HG03066 (cell line): ENCODE measurements around the gene TERT.
"Not testable (repeated sequence)": the region's sequence is repeated elsewhere in the genome, so short reads cannot be mapped to it uniquely, and the experiment has no call there.

Experiments
- ATAC-seq: cut with Tn5 transposase; IDR thresholded peaks from one replicate; pipeline ENCODE4 v1.9.1; 2021; ENCODE audit warnings: low read depth; ENCODE audit not compliant: unreplicated experiment

TERT gene

DNA sequence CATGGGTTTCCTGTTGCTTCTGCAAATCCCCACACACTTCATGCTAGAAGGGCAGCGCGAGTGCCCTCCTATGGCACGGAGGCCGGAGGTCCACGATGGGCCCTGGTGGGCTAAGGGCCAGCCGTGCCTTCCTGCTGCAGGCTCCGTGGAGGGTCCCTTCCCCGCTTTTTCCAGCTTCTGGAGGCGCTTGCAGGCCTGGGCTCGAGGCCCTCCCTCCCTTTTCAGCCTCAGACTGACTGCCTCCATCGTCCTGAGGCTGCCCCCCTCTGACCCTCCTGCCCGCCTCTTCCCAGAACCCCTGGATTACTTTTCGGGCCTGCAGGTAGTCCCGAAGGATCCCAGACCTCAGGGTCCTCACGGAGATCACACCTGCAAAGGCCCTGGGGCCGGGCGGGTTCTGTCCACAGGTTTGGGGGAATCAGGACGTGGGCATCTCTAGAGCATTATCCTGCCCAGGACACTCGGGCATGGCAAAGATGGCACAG, 3.2 kb upstream of the TERT start:
- ATAC-seq = no peak

DNA sequence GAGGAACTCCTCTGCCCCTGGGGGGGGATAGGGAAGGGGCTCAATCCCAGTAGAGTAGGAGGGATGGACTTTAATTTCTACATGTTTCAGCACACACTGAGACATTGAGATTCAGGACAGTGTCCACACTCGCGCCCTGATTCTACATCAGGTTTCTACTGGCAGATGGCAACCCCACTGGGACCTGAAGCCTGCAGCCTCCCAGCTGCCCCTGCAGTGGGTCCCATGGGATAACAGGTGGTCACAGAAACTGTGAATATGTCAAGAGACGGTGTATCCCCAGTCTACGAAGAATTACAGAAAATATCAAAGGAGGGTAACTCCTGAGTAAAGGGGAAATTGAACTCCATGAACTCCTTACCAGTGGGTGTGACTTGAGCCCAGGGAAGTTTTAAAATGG, 2.4 kb upstream of the TERT start:
- ATAC-seq = no peak

DNA sequence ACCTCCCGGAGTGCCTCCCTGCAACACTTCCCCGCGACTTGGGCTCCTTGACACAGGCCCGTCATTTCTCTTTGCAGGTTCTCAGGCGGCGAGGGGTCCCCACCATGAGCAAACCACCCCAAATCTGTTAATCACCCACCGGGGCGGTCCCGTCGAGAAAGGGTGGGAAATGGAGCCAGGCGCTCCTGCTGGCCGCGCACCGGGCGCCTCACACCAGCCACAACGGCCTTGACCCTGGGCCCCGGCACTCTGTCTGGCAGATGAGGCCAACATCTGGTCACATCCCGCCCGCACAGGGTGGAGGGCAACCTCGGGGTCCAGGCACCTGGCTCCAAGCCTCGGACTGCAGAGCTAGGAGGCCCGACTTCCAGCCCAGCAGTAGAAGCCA, 776 bp upstream of the TERT start:
- ATAC-seq = no peak

GRCh38 chr5:1294206-1294834, 548 bp downstream of the TERT start:
- no peak for ATAC-seq

DNA sequence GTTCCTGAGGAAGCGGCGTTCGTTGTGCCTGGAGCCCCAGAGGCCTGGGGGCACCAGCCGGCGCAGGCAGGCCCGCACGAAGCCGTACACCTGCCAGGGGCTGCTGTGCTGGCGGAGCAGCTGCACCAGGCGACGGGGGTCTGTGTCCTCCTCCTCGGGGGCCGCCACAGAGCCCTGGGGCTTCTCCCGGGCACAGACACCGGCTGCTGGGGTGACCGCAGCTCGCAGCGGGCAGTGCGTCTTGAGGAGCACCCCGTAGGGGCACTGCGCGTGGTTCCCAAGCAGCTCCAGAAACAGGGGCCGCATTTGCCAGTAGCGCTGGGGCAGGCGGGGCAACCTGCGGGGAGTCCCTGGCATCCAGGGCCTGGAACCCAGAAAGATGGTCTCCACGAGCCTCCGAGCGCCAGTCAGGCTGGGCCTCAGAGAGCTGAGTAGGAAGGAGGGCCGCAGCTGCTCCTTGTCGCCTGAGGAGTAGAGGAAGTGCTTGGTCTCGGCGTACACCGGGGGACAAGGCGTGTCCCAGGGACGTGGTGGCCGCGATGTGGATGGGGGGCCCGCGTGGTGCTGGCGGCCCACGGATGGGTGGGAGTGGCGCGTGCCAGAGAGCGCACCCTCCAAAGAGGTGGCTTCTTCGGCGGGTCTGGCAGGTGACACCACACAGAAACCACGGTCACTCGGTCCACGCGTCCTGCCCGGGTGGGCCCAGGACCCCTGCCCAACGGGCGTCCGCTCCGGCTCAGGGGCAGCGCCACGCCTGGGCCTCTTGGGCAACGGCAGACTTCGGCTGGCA, 1.3 kb downstream of the TERT start:
- no peak for ATAC-seq

DNA sequence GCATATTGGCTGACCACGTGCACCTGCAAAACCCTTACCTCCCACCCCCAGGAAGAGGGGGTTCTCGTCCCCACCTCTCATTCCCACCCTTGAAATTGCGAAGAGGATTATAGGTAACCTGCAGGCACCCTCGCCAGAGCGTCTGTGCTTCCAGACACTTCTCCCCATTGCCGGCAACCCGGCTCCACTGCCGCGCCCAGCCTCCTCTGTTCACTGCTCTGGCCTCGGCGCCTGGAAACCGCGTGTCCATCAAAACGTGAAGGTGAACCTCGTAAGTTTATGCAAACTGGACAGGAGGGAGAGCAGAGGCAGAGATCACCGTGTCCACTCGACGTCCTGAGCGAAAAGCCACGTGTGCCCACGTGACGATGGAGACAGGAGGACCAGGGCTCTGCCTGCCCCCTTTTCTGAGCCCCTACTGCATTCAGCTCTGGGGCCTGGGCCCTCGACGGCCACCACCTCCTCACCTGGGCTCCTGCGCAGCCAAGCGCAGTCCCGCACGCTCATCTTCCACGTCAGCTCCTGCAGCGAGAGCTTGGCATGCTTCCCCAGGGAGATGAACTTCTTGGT, 1.9 kb downstream of the TERT start:
- ATAC-seq = no peak

DNA sequence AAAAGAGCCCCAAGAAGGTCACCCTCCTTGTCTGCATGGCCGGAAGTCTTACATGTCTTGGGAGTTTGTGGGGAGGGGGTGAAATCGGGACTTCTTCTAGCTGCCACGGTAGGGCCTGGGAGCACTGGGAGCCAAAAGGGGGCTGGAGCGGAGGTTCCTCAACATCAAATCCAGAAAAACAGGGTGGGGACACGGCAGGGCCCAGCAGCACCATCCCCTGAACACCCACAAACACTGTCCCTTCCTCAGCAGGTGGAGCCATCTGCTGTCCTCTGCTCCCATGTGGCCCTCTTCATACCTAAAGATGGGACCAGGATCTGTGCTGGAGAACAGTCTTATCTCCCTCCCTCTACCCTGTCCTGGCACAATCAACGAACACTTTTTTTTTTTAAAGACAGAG, 2.7 kb downstream of the TERT start:
- no peak for ATAC-seq

DNA sequence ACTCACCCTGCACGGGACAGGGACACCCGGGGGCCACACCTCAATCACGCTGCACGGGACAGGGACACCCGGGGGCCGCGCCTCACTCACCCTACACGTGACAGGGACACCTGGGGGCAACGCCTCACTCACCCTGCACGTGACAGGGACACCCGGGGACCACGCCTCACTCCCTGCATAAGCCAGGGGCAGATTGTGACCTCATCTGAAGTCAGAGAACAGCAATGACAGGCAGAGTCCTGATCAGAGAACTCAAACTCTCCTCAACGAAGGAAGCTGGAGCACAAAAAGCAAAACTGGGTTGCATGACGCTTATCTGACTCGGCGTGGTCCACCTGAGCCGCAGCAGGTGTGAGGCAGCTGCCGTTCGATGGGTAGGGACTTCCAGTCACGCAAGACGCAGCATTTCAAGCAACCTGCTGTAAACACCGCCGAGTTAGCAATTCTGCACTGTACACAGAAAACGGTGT, 3.2 kb downstream of the TERT start:
- no peak for ATAC-seq

DNA sequence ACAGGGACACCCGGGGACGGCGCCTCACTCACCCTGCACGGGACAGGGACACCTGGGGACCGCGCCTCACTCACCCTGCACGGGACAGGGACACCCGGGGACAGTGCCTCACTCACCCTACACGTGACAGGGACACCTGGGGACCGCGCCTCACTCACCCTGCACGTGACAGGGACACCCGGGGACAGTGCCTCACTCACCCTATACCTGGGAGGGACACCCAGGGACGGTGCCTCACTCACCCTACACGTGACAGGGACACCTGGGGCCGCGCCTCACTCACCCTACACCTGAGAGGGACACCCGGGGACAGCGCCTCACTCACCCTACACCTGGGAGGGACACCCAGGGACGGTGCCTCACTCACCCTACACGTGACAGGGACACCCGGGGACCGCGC, 3.9 kb downstream of the TERT start:
- ATAC-seq = not testable (repeated sequence)

GRCh38 chr5:1289559-1289958, 5.3 kb downstream of the TERT start:
- ATAC-seq = not testable (repeated sequence)

DNA sequence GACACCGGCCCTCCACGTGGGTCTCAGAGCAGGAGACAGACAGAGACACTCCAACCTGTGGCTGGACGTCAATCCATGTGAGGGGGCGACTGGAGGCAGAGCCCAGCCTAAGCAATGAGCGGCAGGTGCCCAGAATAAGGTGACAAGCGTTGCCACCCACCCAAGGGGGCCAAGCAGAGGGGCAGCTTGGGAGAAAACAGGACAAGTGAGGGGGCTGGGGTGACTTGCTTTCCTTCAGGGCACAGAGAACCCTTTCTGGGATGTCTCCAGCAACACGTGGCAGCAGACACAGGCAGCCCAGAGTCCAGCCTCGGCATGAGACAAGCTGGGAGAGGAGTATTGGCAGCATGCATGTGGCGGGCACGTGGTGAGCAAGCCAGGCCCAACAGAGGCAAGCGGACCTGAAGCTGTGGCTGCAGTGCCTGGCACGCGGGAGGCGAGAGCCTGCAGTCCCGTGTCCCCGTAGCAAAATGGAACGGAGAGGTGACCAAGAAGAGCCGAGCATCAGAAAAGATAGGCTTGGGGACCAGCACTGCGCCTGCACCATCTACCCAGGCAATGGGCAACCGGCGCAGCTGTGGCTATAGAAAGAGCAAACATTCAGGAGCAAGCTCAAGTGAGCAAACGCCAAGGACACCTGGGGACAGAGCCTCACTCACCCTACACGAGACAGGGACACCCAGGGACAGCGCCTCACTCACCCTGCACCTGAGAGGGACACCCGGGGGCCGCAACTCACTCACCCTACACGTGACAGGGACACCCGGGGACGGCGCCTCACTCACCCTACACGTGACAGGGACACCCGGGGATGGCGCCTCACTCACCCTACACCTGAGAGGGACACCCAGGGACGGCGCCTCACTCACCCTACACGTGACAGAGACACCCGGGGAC, 6.2 kb downstream of the TERT start:
- no peak for ATAC-seq

DNA sequence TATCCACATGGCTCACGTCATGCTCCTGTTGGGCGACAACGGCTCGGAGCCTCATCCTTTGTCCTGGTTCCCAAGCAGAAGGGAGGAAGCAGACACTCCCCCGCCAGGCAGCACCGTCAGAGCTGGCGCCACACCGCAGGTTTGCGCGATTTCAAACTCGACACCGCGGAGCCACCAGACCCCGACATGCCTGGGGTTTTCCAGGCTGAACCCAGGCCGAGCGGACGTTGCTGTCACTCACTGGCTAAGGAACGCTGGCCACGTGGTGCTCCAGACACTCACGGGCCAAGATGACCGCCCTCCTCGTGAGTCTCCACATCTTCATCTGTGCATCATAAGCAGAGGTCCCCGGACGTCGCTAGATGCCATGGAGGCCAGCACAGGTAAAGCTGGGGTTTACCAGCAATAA, 9.0 kb downstream of the TERT start:
- ATAC-seq = no peak

- ATAC-seq = no peak
These were observed 9.7 kb downstream of the TERT start for GRCh38 chr5:1285141-1285540.

GRCh38 chr5:1284336-1284970, 10.4 kb downstream of the TERT start:
- not testable (repeated sequence) for ATAC-seq

DNA sequence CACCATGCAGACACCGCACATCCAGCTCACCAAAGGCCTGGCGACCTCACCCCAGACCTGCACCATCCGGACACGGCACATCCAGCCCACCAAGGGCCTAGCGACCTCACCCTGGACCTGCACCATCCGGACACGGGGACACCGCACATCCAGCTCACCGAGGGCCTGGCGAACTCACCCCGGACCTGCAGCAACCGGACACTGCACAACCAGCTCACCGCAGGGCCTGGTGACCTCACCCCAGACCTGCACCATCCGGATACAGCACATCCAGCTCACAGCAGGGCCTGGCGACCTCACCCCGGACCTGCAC, 11.2 kb downstream of the TERT start:
- ATAC-seq = not testable (repeated sequence)

GRCh38 chr5:1282993-1283728, 11.7 kb downstream of the TERT start:
- ATAC-seq = not testable (repeated sequence)

GRCh38 chr5:1282131-1282992, 12.5 kb downstream of the TERT start:
- ATAC-seq = no peak

GRCh38 chr5:1281038-1281882, 13.6 kb downstream of the TERT start:
- ATAC-seq = no peak
